ENCODE measurements around the gene CLCN1. TPM values are rescaled to one million over a fixed set of nuclear protein-coding genes. Genes with fewer than 3 reads are reported as not detected.

The CLCN1 gene
- total and polyA plus RNA-seq, 2 of the 8 experiments (the other 6 are each of a cell fraction or from before 2014, with no cell fraction given), result 0.36 to 0.41 TPM

GRCh38 chr7:143280160-143280559 lies 35.8 kb upstream of the CLCN1 start (continued):
- TF ChIP-seq CHD7 (IDR thresholded peaks at IDR 0.05; ENCODE audit: insufficient replicate concordance, low read length), result no peak
- no peak for TF ChIP-seq ZNF274 (IDR thresholded peaks at IDR 0.05; ENCODE audit: borderline replicate concordance, extremely low read depth, low read length)
- no peak for TF ChIP-seq SIRT6 (IDR thresholded peaks at IDR 0.05; ENCODE audit: low read length)
- TF ChIP-seq HDAC6 (IDR thresholded peaks at IDR 0.05; ENCODE audit: low read depth, low read length), result no peak
- no peak for TF ChIP-seq KDM5A (IDR thresholded peaks at IDR 0.05; ENCODE audit: low read length)
- TF ChIP-seq CTCF (IDR thresholded peaks at IDR 0.05; ENCODE audit: control extremely low read depth in 1 of 3, insufficient read depth in 1 of 3, low read depth in 1 of 3, low read length in 3 of 3), result no peak
- no peak for TF ChIP-seq NRF1 (IDR thresholded peaks at IDR 0.05; ENCODE audit: low read depth, low read length)
- TF ChIP-seq RBBP5 (IDR thresholded peaks at IDR 0.05; ENCODE audit: borderline replicate concordance, low read depth, low read length), result no peak
- TF ChIP-seq EZH2 (IDR thresholded peaks at IDR 0.05; ENCODE audit: low read depth, low read length, severe bottlenecking), result no peak
